Epithelial cell of esophagus (primary cell): ENCODE measurements around the gene CACTIN.

Experiments used
- DNase-seq: peaks from one replicate; pipeline ENCODE4 v3.0.0; 2010; ENCODE audit warnings: low read depth
- H3K4me3 ChIP-seq: 2 replicates; pipeline ENCODE4 v1.5.1; 2011; ENCODE audit warnings: mild to moderate bottlenecking, low read length, control low read depth
- CTCF ChIP-seq: IDR thresholded peaks from 2 replicates; pipeline ENCODE4 v1.5.1; 2011; ENCODE audit warnings: low read depth, mild to moderate bottlenecking, low read length, control low read depth, inconsistent platforms; ENCODE audit not compliant: insufficient read depth; ENCODE audit errors: missing control alignments

Gene CACTIN

DNA sequence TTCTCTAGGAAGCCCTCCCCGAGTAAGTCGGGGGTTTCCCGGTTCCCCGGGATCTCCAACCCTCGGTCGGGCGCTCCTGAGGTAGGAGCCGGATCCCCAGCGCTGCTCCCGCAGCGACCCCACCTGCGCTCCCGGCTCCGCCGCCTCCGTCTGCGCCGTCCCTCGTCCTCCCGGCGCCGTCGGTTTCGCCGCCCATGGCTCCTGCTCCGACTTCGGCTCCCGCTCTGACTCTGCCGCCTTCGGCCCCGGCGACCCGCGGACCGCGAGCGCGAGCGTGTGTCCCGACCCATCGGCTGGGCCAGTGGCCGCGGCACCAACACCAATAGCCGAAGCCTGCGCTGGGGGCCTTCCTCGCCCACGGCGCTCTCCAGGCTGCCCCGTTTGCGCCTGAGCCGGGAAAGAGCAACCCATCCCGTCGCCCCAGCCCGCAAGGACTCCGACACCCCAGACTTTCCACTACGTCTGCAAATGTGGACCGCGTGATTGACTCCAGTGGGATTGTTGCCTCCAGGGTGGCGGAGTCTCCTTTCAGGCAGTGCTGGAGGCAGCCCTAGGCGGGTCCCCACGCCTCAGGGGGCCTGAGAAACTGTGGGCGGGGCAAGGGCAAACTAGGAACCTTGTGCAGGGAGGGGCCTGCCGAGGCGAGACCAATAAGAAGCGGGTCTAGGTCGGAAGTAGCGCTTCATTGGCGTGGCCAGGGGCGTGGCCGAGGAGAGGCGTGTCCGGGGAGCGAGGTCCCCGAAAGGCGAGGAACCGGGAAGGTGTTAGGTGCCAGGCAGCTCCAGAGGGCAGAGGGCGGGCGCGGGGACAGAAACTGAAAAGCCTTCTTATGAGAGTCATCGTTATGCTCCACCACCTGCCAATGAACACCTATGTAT lies at the start of gene CACTIN:
Gene CACTIN, minus strand, starts transcription at position 318 of the 878 bp plus-strand sequence. Its CDS starts 28 bp downstream, at position 290.
- no peak for TF ChIP-seq CTCF
- peak; percentile 98 for DNase-seq
- peak within 1 kb of the TSS; percentile 96 for H3K4me3 ChIP-seq

GRCh38 chr19:3674784-3675543 lies 48.4 kb upstream of the CACTIN start:
- DNase-seq, result no peak
- H3K4me3 ChIP-seq, result no peak overlapping the region
- no peak for TF ChIP-seq CTCF

GRCh38 chr19:3673506-3674439 lies 47.2 kb upstream of the CACTIN start:
- DNase-seq, result no peak
- H3K4me3 ChIP-seq, result no peak overlapping the region
- TF ChIP-seq CTCF, result no peak

DNA sequence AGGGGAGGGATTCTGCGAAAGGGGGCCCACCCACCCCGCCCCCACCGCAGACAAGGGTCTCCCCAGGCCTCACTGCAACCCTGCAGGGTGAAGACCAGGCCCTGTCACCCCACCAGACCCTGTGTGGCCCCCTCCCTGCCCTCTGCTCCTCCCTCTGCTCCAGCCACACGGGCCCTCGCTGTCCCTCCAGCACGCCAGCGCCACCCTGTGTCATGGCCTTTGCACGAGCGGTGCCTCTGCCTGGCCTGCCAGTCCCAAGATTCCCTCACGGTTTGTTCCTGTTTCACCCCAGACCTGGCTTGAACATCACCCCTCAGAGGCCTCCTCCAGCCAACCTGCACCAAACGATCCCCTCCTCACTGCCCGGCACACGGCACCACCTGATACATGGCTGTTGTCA lies 46.4 kb upstream of the CACTIN start:
- no peak for DNase-seq
- TF ChIP-seq CTCF, result no peak
- no peak overlapping the region for H3K4me3 ChIP-seq

- no peak for TF ChIP-seq CTCF
- H3K4me3 ChIP-seq, result no peak overlapping the region
These were observed 46.0 kb upstream of the CACTIN start for GRCh38 chr19:3672575-3672948.

More at GRCh38 chr19:3672575-3672948, 46.0 kb upstream of the CACTIN start:
- no peak for DNase-seq
